CD14-positive monocyte (primary cell): ENCODE measurements around the gene COL2A1. TPM values are rescaled to one million over a fixed set of nuclear protein-coding genes. Genes with fewer than 3 reads are reported as not detected.

Experiments used
- DNase-seq, 3 donors: peaks; one replicate each; pipeline ENCODE4 v3.0.0-alpha.2; 2011 to 2022
- H2AFZ ChIP-seq: 2 replicates; pipeline ENCODE4 v1.6.0; 2012; ENCODE audit warnings: mild to moderate bottlenecking, low read depth, low read length, inconsistent platforms; ENCODE audit not compliant: insufficient read depth, poor library complexity, severe bottlenecking
- H3K27ac ChIP-seq, 2 donors: 1 replicate in 1 of 2; 2 replicates in 1 of 2; pipeline ENCODE4 v1.5.1; 2012 to 2013; ENCODE audit warnings: low read length in 2 of 2, control low read depth in 1 of 2, inconsistent platforms in 1 of 2, low read depth in 1 of 2, mild to moderate bottlenecking in 1 of 2
- H3K27me3 ChIP-seq, 2 donors: one replicate each; pipeline versions ENCODE4 v1.6.0 to v1.6.1; 2011 to 2013; ENCODE audit warnings: low read length in 2 of 2; ENCODE audit not compliant: control insufficient read depth in 2 of 2, insufficient read depth in 2 of 2
- H3K36me3 ChIP-seq, 2 donors: replicated peaks in 1 of 2; 1 replicate in 1 of 2; 2 replicates in 1 of 2; pipeline versions ENCODE4 v1.5.1 to v1.6.1; 2012 to 2013; ENCODE audit warnings: low read length in 2 of 2, control low read depth in 1 of 2, inconsistent platforms in 1 of 2, mild to moderate bottlenecking in 1 of 2; ENCODE audit not compliant: insufficient read depth in 2 of 2, control insufficient read depth in 1 of 2
- H3K4me1 ChIP-seq, 2 donors: 1 replicate in 1 of 2; 2 replicates in 1 of 2; pipeline versions ENCODE4 v1.5.1 to v1.6.1; 2012 to 2013; ENCODE audit warnings: low read length in 2 of 2, control low read depth in 1 of 2, inconsistent platforms in 1 of 2, mild to moderate bottlenecking in 1 of 2, moderate library complexity in 1 of 2; ENCODE audit not compliant: insufficient read depth in 2 of 2, control insufficient read depth in 1 of 2
- H3K4me2 ChIP-seq: replicated peaks from 2 replicates; pipeline ENCODE3; 2012; ENCODE audit warnings: low read length, moderate library complexity, mild to moderate bottlenecking; ENCODE audit not compliant: poor library complexity, severe bottlenecking; ENCODE audit errors: extremely low read depth
- H3K4me3 ChIP-seq, 3 experiments: fragments of 200-600 bp in 1 of 3; sonication (generic) in 1 of 3; replicated peaks in 1 of 3; 1 replicate in 2 of 3; 2 replicates in 1 of 3; pipeline ENCODE4 v1.5.1; 2011 to 2013; ENCODE audit warnings: low read length in 3 of 3, mild to moderate bottlenecking in 3 of 3, control low read depth in 2 of 3, low read depth in 2 of 3, inconsistent platforms in 1 of 3, moderate library complexity in 1 of 3
- H3K79me2 ChIP-seq: 2 replicates; pipeline ENCODE4 v1.6.0; 2012; ENCODE audit warnings: mild to moderate bottlenecking, control low read depth, inconsistent platforms, low read length, moderate library complexity; ENCODE audit not compliant: insufficient read depth
- H3K9ac ChIP-seq: 2 replicates; pipeline ENCODE4 v1.6.0; 2017; ENCODE audit warnings: low read length, mild to moderate bottlenecking; ENCODE audit not compliant: insufficient read depth, poor library complexity, severe bottlenecking
- H3K9me3 ChIP-seq, 2 donors: replicated peaks in 1 of 2; 1 replicate in 1 of 2; 2 replicates in 1 of 2; pipeline versions ENCODE4 v1.5.1 to v1.6.1; 2012 to 2013; ENCODE audit warnings: low read length in 2 of 2, control low read depth in 1 of 2; ENCODE audit not compliant: control insufficient read depth in 1 of 2, insufficient read depth in 1 of 2
- H4K20me1 ChIP-seq: 2 replicates; pipeline ENCODE4 v1.6.0; 2012; ENCODE audit warnings: mild to moderate bottlenecking, low read length, control low read depth, moderate library complexity; ENCODE audit not compliant: insufficient read depth
- H3K27ac Mint-ChIP-seq, 7 donors: one replicate each; pipeline ENCODE4 v1.8.0; 2020; ENCODE audit warnings: mild to moderate bottlenecking in 7 of 7, mixed read lengths in 7 of 7, moderate library complexity in 6 of 7, inconsistent platforms in 2 of 7
- H3K27me3 Mint-ChIP-seq, 3 donors: one replicate each; pipeline ENCODE4 v1.8.0; 2021 to 2022; ENCODE audit warnings: low read depth in 3 of 3, mild to moderate bottlenecking in 3 of 3, mixed read lengths in 3 of 3, moderate library complexity in 3 of 3, inconsistent platforms in 1 of 3
- H3K36me3 Mint-ChIP-seq, 2 donors: one replicate each; pipeline ENCODE4 v1.8.0; 2020; ENCODE audit warnings: mixed read lengths in 2 of 2, inconsistent platforms in 1 of 2, mild to moderate bottlenecking in 1 of 2
- H3K4me1 Mint-ChIP-seq: one replicate; pipeline ENCODE4 v1.8.0; 2020; ENCODE audit warnings: mild to moderate bottlenecking, mixed read lengths
- H3K4me3 Mint-ChIP-seq, 2 donors: one replicate each; pipeline ENCODE4 v1.8.0; 2020; ENCODE audit warnings: mild to moderate bottlenecking in 2 of 2, mixed read lengths in 2 of 2, moderate library complexity in 1 of 2
- H3K9me3 Mint-ChIP-seq, 7 donors: one replicate each; pipeline ENCODE4 v1.8.0; 2020 to 2022; ENCODE audit warnings: mixed read lengths in 7 of 7, mild to moderate bottlenecking in 6 of 7, moderate library complexity in 6 of 7, inconsistent platforms in 2 of 7
- CTCF ChIP-seq: fragments of 200-600 bp; IDR thresholded peaks from one replicate; pipeline ENCODE4 v1.8.0; 2022; ENCODE audit warnings: antibody characterized with exemption, mild to moderate bottlenecking
- WGBS: methylation state at CpG from one replicate; pipeline ENCODE4 v1.1.5; 2013; ENCODE audit warnings: missing lambda C conversion rate; ENCODE audit not compliant: insufficient coverage; 5-methylcytosine and 5-hydroxymethylcytosine counted together
- intact Hi-C, 2 donors: fragments of 100-400 bp; cut with micrococcal nuclease; formaldehyde crosslinking; loops; one replicate each; pipeline versions ENCODE4 v1.15.0 to v1.15.1; 2023
- polyA plus RNA-seq, 3 donors: library from polyadenylated mRNA; depleted of rRNA in 1 of 3; unstranded in 2 of 3; stranded (reverse) in 1 of 3; fragments of 300-500 nt in 2 of 3; fragments of >200 nt in 1 of 3; fragmentation: Illumina TruSeq in 2 of 3; gene quantifications; 1 replicate in 2 of 3; 2 replicates in 1 of 3; pipeline ENCODE4 v1.2.3, GENCODE V29; 2012 to 2021

COL2A1 gene
- polyA plus RNA-seq, 3 donors: not detected

GRCh38 chr12:48025281-48025680, 21.0 kb upstream of the COL2A1 start:
- H3K27me3 Mint-ChIP-seq: peaks cover 7 to 12% (median 11%) of the 10 kb centered on the region in 3 donors
- intact Hi-C loops: no loop called here
- H3K4me1 Mint-ChIP-seq: peaks cover 6% of the 10 kb centered on the region
- Histone ChIP-seq H3K4me3 (no peak overlapping the region), H3K36me3 (no peaks in the 10 kb centered on the region), H3K79me2 (no peaks in the 10 kb centered on the region), H3K9ac (no peak overlapping the region), H4K20me1 (no peaks in the 10 kb centered on the region), H3K27ac (no peak overlapping the region), H2AFZ (no peak overlapping the region), H3K9me3 (no peaks in the 10 kb centered on the region), H3K4me1 (peaks cover 5% of the 10 kb centered on the region in 2 donors), H3K27me3 (no peaks in the 10 kb centered on the region), H3K4me2 (no peak overlapping the region)
- no peak for TF ChIP-seq CTCF
- no peak for DNase-seq
- WGBS: 95% methylated on average over 3 of the region's 7 CpGs
- H3K36me3 Mint-ChIP-seq: no peaks in the 10 kb centered on the region
- no peak overlapping the region for H3K27ac Mint-ChIP-seq
- no peak overlapping the region for H3K4me3 Mint-ChIP-seq
- peaks cover 0 to 1% (median 0%) of the 10 kb centered on the region in 7 donors for H3K9me3 Mint-ChIP-seq

- no peak for TF ChIP-seq CTCF
Measured at GRCh38 chr12:48024735-48025134, 20.5 kb upstream of the COL2A1 start.

More at GRCh38 chr12:48024735-48025134, 20.5 kb upstream of the COL2A1 start:
- H3K9ac ChIP-seq: no peak overlapping the region
- H3K4me3 Mint-ChIP-seq: no peak overlapping the region
- H3K27me3 ChIP-seq: no peaks in the 10 kb centered on the region
- H3K27ac ChIP-seq: no peak overlapping the region
- H3K27ac Mint-ChIP-seq: no peak overlapping the region
- peaks cover under 1 to 2% of the 10 kb centered on the region in 2 donors for H3K4me1 ChIP-seq
- intact Hi-C loops: no loop called here
- 88% methylated on average over 6 of the region's 9 CpGs for WGBS
- H3K4me1 Mint-ChIP-seq: peaks cover 2% of the 10 kb centered on the region
- no peaks in the 10 kb centered on the region for H3K36me3 ChIP-seq
- no peak overlapping the region for H3K4me2 ChIP-seq
- H4K20me1 ChIP-seq: no peaks in the 10 kb centered on the region
- no peak overlapping the region for H2AFZ ChIP-seq
- H3K4me3 ChIP-seq: no peak overlapping the region
- H3K9me3 ChIP-seq: no peaks in the 10 kb centered on the region
- H3K9me3 Mint-ChIP-seq: peaks cover 0 to 1% (median 0%) of the 10 kb centered on the region in 7 donors
- no peaks in the 10 kb centered on the region for H3K79me2 ChIP-seq
- no peaks in the 10 kb centered on the region for H3K36me3 Mint-ChIP-seq
- peaks cover 4 to 12% (median 11%) of the 10 kb centered on the region in 3 donors for H3K27me3 Mint-ChIP-seq
- no peak for DNase-seq
